Activated T-helper 2 cell treated with anti-CD3 and anti-CD28 coated beads, Interferon-gamma antibody, Interleukin-2, Interleukin-4, amounts not matched to agents 10 μg/mL and 5 μg/mL and 100 μg/mL, durations not matched to agents 14 hours and 24 hours and 36 hours (primary cell): Measurements from ENCODE around the gene SPECC1. TPM values are rescaled to one million over a fixed set of nuclear protein-coding genes. Genes with fewer than 3 reads are reported as not detected.
"Not testable (repeated sequence)": the region's sequence is repeated elsewhere in the genome, so short reads cannot be mapped to it uniquely, and the experiment has no call there.

Source experiments
- DNase-seq: peaks from one replicate; pipeline ENCODE4 v3.0.0; 2021; ENCODE audit warnings: low spot score
- H3K27ac Mint-ChIP-seq: one replicate; pipeline ENCODE4 v1.8.0; 2021; ENCODE audit warnings: mixed read lengths
- H3K27me3 Mint-ChIP-seq: one replicate; pipeline ENCODE4 v1.8.0; 2021; ENCODE audit warnings: low read depth, mixed read lengths
- H3K36me3 Mint-ChIP-seq: one replicate; pipeline ENCODE4 v1.8.0; 2021; ENCODE audit warnings: low read depth, mixed read lengths
- H3K4me1 Mint-ChIP-seq: one replicate; pipeline ENCODE4 v1.8.0; 2021; ENCODE audit warnings: low read depth, mixed read lengths
- H3K4me3 Mint-ChIP-seq: one replicate; pipeline ENCODE4 v1.8.0; 2021; ENCODE audit warnings: low read depth, mild to moderate bottlenecking, moderate library complexity, mixed read lengths
- H3K9me3 Mint-ChIP-seq: one replicate; pipeline ENCODE4 v1.8.0; 2021; ENCODE audit warnings: mixed read lengths
- intact Hi-C: fragments of 100-400 bp; cut with micrococcal nuclease; formaldehyde crosslinking; loops from one replicate; pipeline ENCODE4 v1.15.1; 2023
- total RNA-seq: library from RNA; stranded (reverse); gene quantifications from 2 replicates; pipeline ENCODE4 v1.2.3, GENCODE V29; 2022

The SPECC1 gene
- total RNA-seq, 1 donor from 2014 or later: 6.8 TPM

- intact Hi-C loops: loop anchor here (1.0 kb wide), 1 partner anchor 123 kb away; no protein-coding TSS in a partner anchor
- Mint-ChIP-seq H3K4me1 (peaks cover 7% of the 10 kb centered on the region), H3K4me3 (no peak overlapping the region), H3K9me3 (no peaks in the 10 kb centered on the region), H3K36me3 (no peaks in the 10 kb centered on the region), H3K27ac (no peak overlapping the region), H3K27me3 (peaks cover 17% of the 10 kb centered on the region)
- peak; percentile 63 for DNase-seq
Observed at GRCh38 chr17:19992803-19993713, 16.1 kb upstream of the SPECC1 start.

GRCh38 chr17:19996086-19996485 lies 13.1 kb upstream of the SPECC1 start:
- intact Hi-C loops: no loop called here
- no peak overlapping the region for H3K4me3 Mint-ChIP-seq

DNA sequence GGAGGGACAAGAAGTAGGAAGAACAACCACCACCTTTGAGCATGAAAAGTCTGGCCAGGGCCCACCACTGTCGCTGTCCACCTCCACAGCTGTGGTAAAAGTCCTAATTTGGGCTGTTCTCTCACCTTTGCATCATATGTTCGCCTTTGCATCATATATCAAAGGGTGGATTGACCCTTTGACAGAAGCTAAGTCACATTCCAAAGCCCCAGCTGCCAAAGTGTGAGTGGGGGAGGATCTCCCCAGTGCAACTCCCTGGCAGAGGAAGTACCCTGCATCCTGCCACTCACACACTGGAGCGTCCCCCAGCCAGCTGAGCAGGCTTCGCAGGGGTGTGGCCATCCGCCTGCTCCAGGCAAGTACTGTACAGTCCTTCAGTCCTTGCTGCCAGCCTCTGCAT lies 12.7 kb upstream of the SPECC1 start:
- no peaks in the 10 kb centered on the region for H3K9me3 Mint-ChIP-seq

More at GRCh38 chr17:19996086-19996485, 13.1 kb upstream of the SPECC1 start:
- Mint-ChIP-seq H3K27me3 (peaks cover 27% of the 10 kb centered on the region), H3K27ac (no peak overlapping the region), H3K9me3 (no peaks in the 10 kb centered on the region), H3K36me3 (no peaks in the 10 kb centered on the region), H3K4me1 (peaks cover 7% of the 10 kb centered on the region)
- no peak for DNase-seq

DNA sequence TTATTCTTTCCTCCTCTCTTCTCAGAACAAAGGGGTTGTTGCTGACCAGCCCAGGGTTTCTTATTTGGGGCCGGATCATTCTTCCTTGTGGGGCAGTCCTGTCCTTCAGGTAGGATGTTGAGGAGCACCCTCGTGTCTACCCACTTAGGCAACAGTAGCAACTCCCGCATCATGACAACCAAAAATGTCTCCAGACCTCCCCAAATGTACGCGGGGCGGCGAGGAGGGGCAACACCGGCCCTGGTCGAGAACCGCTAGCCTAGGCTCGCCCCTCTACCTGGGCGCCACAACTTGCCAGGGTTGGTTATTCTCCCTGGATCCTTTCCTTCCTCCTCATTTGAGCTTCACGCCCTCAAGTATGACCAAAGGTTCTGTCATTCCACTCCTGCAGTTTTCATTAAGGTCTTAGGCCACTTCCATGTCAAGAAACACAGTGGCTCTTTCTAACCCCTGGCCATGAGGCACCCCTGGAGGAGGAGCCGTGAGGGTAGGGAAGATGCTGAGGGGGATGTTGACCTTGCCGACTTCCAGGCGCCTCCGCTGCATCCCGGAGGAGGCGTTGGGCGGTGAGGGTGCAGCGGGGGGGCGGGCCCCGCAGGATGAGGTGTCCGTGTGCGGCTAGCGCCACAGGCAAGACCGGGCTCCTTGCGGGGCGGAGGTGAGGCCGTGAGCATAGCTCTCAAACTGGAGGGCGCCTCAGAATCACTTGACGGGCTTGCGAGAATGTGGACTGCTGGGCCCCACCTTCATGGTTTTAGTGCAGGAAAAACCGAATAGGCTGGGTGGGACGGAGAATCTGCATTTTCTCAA lies 712 bp upstream of the SPECC1 start:
- intact Hi-C loops: no loop called here

More for the DNA sequence above, 12.7 kb upstream of the SPECC1 start:
- H3K4me1 Mint-ChIP-seq: peaks cover 7% of the 10 kb centered on the region
- no peak for DNase-seq
- intact Hi-C loops: no loop called here
- H3K27ac Mint-ChIP-seq: no peak overlapping the region
- no peak overlapping the region for H3K4me3 Mint-ChIP-seq
- H3K36me3 Mint-ChIP-seq: no peaks in the 10 kb centered on the region
- H3K27me3 Mint-ChIP-seq: peaks cover 23% of the 10 kb centered on the region

GRCh38 chr17:20009052-20009301 lies 182 bp upstream of the SPECC1 start:
- Mint-ChIP-seq H3K36me3 (no peaks in the 10 kb centered on the region), H3K9me3 (no peaks in the 10 kb centered on the region), H3K27ac (no peak overlapping the region), H3K27me3 (peaks cover 53% of the 10 kb centered on the region), H3K4me3 (peak overlapping the region; percentile 85), H3K4me1 (peaks cover 15% of the 10 kb centered on the region)
- no peak for DNase-seq
- intact Hi-C loops: no loop called here

More for the DNA sequence above, 712 bp upstream of the SPECC1 start:
- Mint-ChIP-seq H3K27ac (no peak overlapping the region), H3K9me3 (no peaks in the 10 kb centered on the region), H3K4me3 (peak overlapping the region; percentile 85), H3K4me1 (peaks cover 15% of the 10 kb centered on the region), H3K27me3 (peaks cover 48% of the 10 kb centered on the region), H3K36me3 (no peaks in the 10 kb centered on the region)
- DNase-seq: no peak

GRCh38 chr17:20010099-20010863 lies 1.1 kb downstream of the SPECC1 start:
- intact Hi-C loops: no loop called here
- Mint-ChIP-seq H3K9me3 (no peaks in the 10 kb centered on the region), H3K27me3 (peaks cover 57% of the 10 kb centered on the region)

DNA sequence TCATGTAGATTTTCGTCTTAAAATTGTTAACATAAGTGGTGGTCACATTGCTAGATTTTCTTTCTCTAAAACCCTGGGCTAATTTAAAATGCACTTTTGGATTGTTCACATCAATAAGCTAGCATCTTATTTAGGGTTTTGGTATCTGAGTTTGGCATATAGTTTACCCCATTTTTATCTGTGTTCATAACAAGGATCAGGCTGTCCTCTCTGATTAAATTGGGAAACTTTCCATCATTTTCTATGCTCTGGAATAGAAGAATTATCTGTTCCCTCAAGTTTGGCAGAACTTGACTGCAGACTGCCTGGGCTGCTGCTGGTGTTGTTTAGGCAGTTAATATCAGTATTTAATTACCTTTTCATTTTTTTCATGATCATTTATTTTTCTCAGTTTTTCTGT lies 1.8 kb downstream of the SPECC1 start:
- peaks cover 15% of the 10 kb centered on the region for H3K4me1 Mint-ChIP-seq
- DNase-seq: no peak
- H3K27ac Mint-ChIP-seq: no peak overlapping the region
- peak overlapping the region; percentile 64 for H3K4me3 Mint-ChIP-seq
- no peaks in the 10 kb centered on the region for H3K9me3 Mint-ChIP-seq
- H3K27me3 Mint-ChIP-seq: peaks cover 57% of the 10 kb centered on the region
- no peaks in the 10 kb centered on the region for H3K36me3 Mint-ChIP-seq
- intact Hi-C loops: no loop called here

More at GRCh38 chr17:20010099-20010863, 1.1 kb downstream of the SPECC1 start:
- peaks cover 15% of the 10 kb centered on the region for H3K4me1 Mint-ChIP-seq
- no peak overlapping the region for H3K27ac Mint-ChIP-seq
- peak overlapping the region; percentile 64 for H3K4me3 Mint-ChIP-seq
- H3K36me3 Mint-ChIP-seq: no peaks in the 10 kb centered on the region
- DNase-seq: no peak

DNA sequence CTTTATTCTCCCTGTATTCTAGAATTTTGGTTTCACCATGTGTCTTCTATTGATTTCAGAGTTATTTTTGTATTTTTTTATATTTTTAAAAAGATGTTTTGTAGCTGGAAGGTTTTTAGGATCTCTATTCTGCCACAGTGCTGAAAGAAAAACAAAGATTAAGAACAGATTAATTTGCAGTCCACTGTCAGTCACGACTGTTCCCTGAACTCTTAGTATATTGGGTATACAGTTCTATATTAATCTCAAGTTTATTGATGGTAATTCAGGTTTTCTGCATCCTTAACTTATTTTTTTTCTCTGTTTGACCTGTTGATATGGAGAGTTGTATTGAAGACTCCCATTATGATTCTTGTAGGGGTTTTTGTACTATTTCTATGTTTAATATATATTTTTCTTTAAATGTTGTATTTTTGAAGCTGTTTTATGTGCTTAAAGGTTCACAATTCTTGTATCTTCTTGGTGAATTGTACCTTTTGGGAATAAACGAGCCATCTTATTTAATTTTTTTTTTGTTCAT lies 2.9 kb downstream of the SPECC1 start:
- Mint-ChIP-seq H3K27ac (no peak overlapping the region), H3K36me3 (no peaks in the 10 kb centered on the region), H3K4me3 (no peak overlapping the region), H3K9me3 (no peaks in the 10 kb centered on the region), H3K27me3 (peaks cover 50% of the 10 kb centered on the region), H3K4me1 (peaks cover 15% of the 10 kb centered on the region)
- no peak for DNase-seq
- intact Hi-C loops: no loop called here

- H3K4me3 Mint-ChIP-seq, H3K4me1 Mint-ChIP-seq, DNase-seq, intact Hi-C loops, H3K9me3 Mint-ChIP-seq, H3K27ac Mint-ChIP-seq, H3K36me3 Mint-ChIP-seq: not testable (repeated sequence)
- peaks cover 30% of the 10 kb centered on the region for H3K27me3 Mint-ChIP-seq
Observed at GRCh38 chr17:20016475-20016992, 7.4 kb downstream of the SPECC1 start.

- Mint-ChIP-seq H3K27ac (no peak overlapping the region), H3K9me3 (no peaks in the 10 kb centered on the region), H3K27me3 (peaks cover 28% of the 10 kb centered on the region), H3K4me3 (no peak overlapping the region), H3K36me3 (no peaks in the 10 kb centered on the region), H3K4me1 (no peaks in the 10 kb centered on the region)
- DNase-seq: no peak
- intact Hi-C loops: no loop called here
Observed at GRCh38 chr17:20022701-20023100, 13.5 kb downstream of the SPECC1 start.

DNA sequence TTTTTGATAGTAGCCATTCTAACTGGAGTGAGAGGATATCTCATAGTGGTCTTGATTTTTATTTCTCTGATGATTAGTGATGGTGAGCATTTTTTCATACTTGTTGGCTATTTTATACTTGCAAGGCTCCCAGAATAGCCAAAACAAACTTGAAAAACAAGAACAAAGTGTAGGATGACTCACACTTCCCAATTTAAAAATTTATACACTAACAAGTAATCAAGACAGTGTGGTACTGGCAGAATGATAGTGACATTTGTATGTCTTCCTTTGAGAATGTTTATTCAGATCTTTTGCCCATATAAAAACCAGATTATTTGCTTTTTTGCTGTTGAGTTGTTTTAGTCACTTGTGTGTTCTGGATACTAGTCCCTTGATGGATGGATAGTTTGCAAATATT lies 17.8 kb downstream of the SPECC1 start:
- no peak for DNase-seq
- Mint-ChIP-seq H3K36me3 (no peaks in the 10 kb centered on the region), H3K27ac (no peak overlapping the region), H3K4me3 (no peak overlapping the region), H3K27me3 (peaks cover 31% of the 10 kb centered on the region), H3K4me1 (peaks cover 7% of the 10 kb centered on the region), H3K9me3 (no peaks in the 10 kb centered on the region)
- intact Hi-C loops: no loop called here

- H3K4me3 Mint-ChIP-seq: no peak overlapping the region
- no peak overlapping the region for H3K27ac Mint-ChIP-seq
- DNase-seq: no peak
- H3K36me3 Mint-ChIP-seq: no peaks in the 10 kb centered on the region
- peaks cover 12% of the 10 kb centered on the region for H3K4me1 Mint-ChIP-seq
- H3K27me3 Mint-ChIP-seq: peaks cover 26% of the 10 kb centered on the region
- intact Hi-C loops: no loop called here
- H3K9me3 Mint-ChIP-seq: no peaks in the 10 kb centered on the region
Observed at GRCh38 chr17:20028443-20028842, 19.3 kb downstream of the SPECC1 start.
